K562 (cell line): ENCODE data around the gene NFKBIA. TPM values are rescaled to one million over a fixed set of nuclear protein-coding genes. Genes with fewer than 3 reads are reported as not detected.

Experiments
- SMARCE1 ChIP-seq: fragments of 450-650 bp; IDR thresholded peaks from 2 replicates; pipeline ENCODE4 v1.7.1; 2016; ENCODE audit warnings: mild to moderate bottlenecking
- ZBTB7A ChIP-seq: IDR thresholded peaks from 2 replicates; pipeline ENCODE4 v1.6.1; 2011; ENCODE audit warnings: low read depth, mild to moderate bottlenecking, low read length, moderate library complexity, borderline replicate concordance; ENCODE audit not compliant: control insufficient read depth
- polyA plus RNA-seq, 8 experiments: library from polyadenylated mRNA; depleted of rRNA in 4 of 8; stranded (reverse) in 5 of 8; unstranded in 3 of 8; fragments of >200 nt; fragmentation: Nextera tagmentation in 2 of 8; fragmentation: Illumina TruSeq in 1 of 8; extraction: Ambion mirVana in 2 of 8; extraction: Trizol in 1 of 8; gene quantifications; 2 replicates each; pipeline versions ENCODE4 v1.2.1 to v1.2.3, GENCODE V29; 2011 to 2014; ENCODE audit warnings: inconsistent platforms in 1 of 8, missing spikeins in 1 of 8
- total RNA-seq, 7 experiments: library from RNA; depleted of rRNA in 6 of 7; stranded (reverse); fragments of >200 nt in 6 of 7; fragmentation: Illumina TruSeq in 2 of 7; extraction: Trizol in 2 of 7; gene quantifications; 2 replicates each; pipeline versions ENCODE4 v1.2.1 to v1.2.3, GENCODE V29; 2011 to 2021; ENCODE audit warnings: low replicate concordance in 1 of 7
- TF ChIP-seq, protein P1 (sequence below): fragments of 200-800 bp; sonication (Bioruptor generic); IDR thresholded peaks from 2 replicates; pipeline ENCODE4 v1.6.1; 2017; ENCODE audit warnings: missing genetic modification characterization, missing compliant biosample characterization
- TF ChIP-seq, protein P2 (sequence below): fragments of 450-650 bp; IDR thresholded peaks from 2 replicates; pipeline ENCODE4 v1.6.1; 2016; ENCODE audit warnings: mild to moderate bottlenecking, moderate library complexity
- TF ChIP-seq, protein P3 (sequence below), 2 experiments: IDR thresholded peaks; 2 replicates each; pipeline ENCODE4 v1.6.1; 2011; ENCODE audit warnings: borderline replicate concordance in 1 of 2, control low read depth in 1 of 2, low read depth in 1 of 2, low read length in 1 of 2, mild to moderate bottlenecking in 1 of 2, mixed read lengths in 1 of 2, moderate library complexity in 1 of 2; ENCODE audit not compliant: insufficient read depth in 1 of 2, insufficient read length in 1 of 2, poor library complexity in 1 of 2, severe bottlenecking in 1 of 2; ENCODE audit errors: extremely low read depth in 1 of 2
- TF ChIP-seq, protein P4 (sequence below), 2 experiments: fragments of 450-650 bp; conservative IDR thresholded peaks; 2 replicates each; pipeline ENCODE4 v1.6.1; 2017; ENCODE audit warnings: mild to moderate bottlenecking in 2 of 2, moderate library complexity in 2 of 2
- TF ChIP-seq, protein P5 (sequence below): sonication (generic); formaldehyde crosslinking; IDR thresholded peaks from 2 replicates; pipeline ENCODE4 v1.8.0; 2023; ENCODE audit warnings: mild to moderate bottlenecking, missing genetic modification reagents

NFKBIA gene
- total and polyA plus RNA-seq, 9 of the 15 experiments (the other 6 are each of a cell fraction or from before 2014, with no cell fraction given), result 6.9 to 31.8 (median 18.2) TPM

DNA sequence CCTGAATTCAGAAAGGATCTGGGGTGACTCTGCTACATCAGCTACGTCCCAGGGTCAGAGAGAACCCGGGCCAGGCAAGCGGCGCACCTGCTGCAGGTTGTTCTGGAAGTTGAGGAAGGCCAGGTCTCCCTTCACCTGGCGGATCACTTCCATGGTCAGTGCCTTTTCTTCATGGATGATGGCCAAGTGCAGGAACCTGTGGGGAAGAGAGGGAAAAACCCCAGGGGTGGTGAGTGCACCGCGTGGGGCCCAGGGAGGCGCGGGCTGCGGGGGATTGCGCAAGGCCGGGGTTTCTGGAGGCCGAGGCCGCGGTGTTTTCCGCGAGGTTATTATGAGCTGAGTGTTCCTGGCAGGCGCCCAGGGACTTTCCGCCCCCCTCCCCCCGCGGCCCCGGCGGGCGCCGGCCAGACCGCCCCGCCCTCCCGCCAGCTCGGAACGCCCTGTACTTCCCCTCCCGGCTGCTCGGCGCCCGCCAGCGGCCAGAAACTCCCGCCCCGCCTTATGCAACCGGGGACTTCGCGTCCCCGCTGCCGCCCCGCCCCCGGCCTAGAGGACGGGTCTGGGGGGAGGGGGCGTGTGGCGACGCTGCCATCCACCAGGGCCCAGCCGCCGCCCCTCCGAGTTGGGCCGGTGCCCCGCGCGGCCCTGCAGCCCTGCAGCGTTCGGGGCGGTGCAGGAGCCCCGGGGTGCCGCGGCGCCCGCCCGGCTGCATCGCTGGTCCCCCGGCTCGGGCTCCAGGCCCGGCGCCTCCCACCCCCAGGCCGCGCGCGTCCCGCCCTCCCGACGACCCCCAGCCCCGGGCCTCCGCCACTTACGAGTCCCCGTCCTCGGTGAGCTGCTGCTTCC lies 723 bp downstream of the NFKBIA start (continued):
- TF ChIP-seq, protein P1, sequence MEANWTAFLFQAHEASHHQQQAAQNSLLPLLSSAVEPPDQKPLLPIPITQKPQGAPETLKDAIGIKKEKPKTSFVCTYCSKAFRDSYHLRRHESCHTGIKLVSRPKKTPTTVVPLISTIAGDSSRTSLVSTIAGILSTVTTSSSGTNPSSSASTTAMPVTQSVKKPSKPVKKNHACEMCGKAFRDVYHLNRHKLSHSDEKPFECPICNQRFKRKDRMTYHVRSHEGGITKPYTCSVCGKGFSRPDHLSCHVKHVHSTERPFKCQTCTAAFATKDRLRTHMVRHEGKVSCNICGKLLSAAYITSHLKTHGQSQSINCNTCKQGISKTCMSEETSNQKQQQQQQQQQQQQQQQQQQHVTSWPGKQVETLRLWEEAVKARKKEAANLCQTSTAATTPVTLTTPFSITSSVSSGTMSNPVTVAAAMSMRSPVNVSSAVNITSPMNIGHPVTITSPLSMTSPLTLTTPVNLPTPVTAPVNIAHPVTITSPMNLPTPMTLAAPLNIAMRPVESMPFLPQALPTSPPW (CRISPR knock-in tag), result peak; percentile 97
- TF ChIP-seq, protein P2, sequence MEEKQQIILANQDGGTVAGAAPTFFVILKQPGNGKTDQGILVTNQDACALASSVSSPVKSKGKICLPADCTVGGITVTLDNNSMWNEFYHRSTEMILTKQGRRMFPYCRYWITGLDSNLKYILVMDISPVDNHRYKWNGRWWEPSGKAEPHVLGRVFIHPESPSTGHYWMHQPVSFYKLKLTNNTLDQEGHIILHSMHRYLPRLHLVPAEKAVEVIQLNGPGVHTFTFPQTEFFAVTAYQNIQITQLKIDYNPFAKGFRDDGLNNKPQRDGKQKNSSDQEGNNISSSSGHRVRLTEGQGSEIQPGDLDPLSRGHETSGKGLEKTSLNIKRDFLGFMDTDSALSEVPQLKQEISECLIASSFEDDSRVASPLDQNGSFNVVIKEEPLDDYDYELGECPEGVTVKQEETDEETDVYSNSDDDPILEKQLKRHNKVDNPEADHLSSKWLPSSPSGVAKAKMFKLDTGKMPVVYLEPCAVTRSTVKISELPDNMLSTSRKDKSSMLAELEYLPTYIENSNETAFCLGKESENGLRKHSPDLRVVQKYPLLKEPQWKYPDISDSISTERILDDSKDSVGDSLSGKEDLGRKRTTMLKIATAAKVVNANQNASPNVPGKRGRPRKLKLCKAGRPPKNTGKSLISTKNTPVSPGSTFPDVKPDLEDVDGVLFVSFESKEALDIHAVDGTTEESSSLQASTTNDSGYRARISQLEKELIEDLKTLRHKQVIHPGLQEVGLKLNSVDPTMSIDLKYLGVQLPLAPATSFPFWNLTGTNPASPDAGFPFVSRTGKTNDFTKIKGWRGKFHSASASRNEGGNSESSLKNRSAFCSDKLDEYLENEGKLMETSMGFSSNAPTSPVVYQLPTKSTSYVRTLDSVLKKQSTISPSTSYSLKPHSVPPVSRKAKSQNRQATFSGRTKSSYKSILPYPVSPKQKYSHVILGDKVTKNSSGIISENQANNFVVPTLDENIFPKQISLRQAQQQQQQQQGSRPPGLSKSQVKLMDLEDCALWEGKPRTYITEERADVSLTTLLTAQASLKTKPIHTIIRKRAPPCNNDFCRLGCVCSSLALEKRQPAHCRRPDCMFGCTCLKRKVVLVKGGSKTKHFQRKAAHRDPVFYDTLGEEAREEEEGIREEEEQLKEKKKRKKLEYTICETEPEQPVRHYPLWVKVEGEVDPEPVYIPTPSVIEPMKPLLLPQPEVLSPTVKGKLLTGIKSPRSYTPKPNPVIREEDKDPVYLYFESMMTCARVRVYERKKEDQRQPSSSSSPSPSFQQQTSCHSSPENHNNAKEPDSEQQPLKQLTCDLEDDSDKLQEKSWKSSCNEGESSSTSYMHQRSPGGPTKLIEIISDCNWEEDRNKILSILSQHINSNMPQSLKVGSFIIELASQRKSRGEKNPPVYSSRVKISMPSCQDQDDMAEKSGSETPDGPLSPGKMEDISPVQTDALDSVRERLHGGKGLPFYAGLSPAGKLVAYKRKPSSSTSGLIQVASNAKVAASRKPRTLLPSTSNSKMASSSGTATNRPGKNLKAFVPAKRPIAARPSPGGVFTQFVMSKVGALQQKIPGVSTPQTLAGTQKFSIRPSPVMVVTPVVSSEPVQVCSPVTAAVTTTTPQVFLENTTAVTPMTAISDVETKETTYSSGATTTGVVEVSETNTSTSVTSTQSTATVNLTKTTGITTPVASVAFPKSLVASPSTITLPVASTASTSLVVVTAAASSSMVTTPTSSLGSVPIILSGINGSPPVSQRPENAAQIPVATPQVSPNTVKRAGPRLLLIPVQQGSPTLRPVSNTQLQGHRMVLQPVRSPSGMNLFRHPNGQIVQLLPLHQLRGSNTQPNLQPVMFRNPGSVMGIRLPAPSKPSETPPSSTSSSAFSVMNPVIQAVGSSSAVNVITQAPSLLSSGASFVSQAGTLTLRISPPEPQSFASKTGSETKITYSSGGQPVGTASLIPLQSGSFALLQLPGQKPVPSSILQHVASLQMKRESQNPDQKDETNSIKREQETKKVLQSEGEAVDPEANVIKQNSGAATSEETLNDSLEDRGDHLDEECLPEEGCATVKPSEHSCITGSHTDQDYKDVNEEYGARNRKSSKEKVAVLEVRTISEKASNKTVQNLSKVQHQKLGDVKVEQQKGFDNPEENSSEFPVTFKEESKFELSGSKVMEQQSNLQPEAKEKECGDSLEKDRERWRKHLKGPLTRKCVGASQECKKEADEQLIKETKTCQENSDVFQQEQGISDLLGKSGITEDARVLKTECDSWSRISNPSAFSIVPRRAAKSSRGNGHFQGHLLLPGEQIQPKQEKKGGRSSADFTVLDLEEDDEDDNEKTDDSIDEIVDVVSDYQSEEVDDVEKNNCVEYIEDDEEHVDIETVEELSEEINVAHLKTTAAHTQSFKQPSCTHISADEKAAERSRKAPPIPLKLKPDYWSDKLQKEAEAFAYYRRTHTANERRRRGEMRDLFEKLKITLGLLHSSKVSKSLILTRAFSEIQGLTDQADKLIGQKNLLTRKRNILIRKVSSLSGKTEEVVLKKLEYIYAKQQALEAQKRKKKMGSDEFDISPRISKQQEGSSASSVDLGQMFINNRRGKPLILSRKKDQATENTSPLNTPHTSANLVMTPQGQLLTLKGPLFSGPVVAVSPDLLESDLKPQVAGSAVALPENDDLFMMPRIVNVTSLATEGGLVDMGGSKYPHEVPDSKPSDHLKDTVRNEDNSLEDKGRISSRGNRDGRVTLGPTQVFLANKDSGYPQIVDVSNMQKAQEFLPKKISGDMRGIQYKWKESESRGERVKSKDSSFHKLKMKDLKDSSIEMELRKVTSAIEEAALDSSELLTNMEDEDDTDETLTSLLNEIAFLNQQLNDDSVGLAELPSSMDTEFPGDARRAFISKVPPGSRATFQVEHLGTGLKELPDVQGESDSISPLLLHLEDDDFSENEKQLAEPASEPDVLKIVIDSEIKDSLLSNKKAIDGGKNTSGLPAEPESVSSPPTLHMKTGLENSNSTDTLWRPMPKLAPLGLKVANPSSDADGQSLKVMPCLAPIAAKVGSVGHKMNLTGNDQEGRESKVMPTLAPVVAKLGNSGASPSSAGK, result peak; percentile 69
- TF ChIP-seq, protein P3, sequence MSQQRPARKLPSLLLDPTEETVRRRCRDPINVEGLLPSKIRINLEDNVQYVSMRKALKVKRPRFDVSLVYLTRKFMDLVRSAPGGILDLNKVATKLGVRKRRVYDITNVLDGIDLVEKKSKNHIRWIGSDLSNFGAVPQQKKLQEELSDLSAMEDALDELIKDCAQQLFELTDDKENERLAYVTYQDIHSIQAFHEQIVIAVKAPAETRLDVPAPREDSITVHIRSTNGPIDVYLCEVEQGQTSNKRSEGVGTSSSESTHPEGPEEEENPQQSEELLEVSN (IDR thresholded peaks at IDR 0.05; ENCODE audit: borderline replicate concordance in 1 of 2, extremely low read depth in 1 of 2, insufficient read depth in 1 of 2, insufficient read length in 1 of 2, low read depth in 1 of 2, low read length in 1 of 2, poor library complexity in 1 of 2, severe bottlenecking in 1 of 2), result peak; percentile 68 to 80
- peak; percentile 85; the same call in 1 of the 2 replicates for TF ChIP-seq ZBTB7A
- TF ChIP-seq, protein P4, sequence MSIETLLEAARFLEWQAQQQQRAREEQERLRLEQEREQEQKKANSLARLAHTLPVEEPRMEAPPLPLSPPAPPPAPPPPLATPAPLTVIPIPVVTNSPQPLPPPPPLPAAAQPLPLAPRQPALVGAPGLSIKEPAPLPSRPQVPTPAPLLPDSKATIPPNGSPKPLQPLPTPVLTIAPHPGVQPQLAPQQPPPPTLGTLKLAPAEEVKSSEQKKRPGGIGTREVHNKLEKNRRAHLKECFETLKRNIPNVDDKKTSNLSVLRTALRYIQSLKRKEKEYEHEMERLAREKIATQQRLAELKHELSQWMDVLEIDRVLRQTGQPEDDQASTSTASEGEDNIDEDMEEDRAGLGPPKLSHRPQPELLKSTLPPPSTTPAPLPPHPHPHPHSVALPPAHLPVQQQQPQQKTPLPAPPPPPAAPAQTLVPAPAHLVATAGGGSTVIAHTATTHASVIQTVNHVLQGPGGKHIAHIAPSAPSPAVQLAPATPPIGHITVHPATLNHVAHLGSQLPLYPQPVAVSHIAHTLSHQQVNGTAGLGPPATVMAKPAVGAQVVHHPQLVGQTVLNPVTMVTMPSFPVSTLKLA (conservative IDR thresholded peaks at IDR 0.05), result peak; percentile 67 to 82; a peak in 3 of 4 replicates
- TF ChIP-seq, protein P5, sequence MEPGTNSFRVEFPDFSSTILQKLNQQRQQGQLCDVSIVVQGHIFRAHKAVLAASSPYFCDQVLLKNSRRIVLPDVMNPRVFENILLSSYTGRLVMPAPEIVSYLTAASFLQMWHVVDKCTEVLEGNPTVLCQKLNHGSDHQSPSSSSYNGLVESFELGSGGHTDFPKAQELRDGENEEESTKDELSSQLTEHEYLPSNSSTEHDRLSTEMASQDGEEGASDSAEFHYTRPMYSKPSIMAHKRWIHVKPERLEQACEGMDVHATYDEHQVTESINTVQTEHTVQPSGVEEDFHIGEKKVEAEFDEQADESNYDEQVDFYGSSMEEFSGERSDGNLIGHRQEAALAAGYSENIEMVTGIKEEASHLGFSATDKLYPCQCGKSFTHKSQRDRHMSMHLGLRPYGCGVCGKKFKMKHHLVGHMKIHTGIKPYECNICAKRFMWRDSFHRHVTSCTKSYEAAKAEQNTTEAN (CRISPR knock-in tag), result no peak
- peak; percentile 60; the same call in 1 of the 2 replicates for TF ChIP-seq SMARCE1
